LNCaP clone FGC (cell line): ENCODE data around the gene HTR3D.

Experiments
- DNase-seq: peaks from one replicate; pipeline ENCODE4 v3.0.0-alpha.2; 2011; ENCODE audit warnings: low read depth
- H3K4me3 ChIP-seq: 2 replicates; pipeline ENCODE4 v1.5.1; 2011; ENCODE audit warnings: mild to moderate bottlenecking, low read depth, low read length, control low read depth
- CTCF ChIP-seq: IDR thresholded peaks from 2 replicates; pipeline ENCODE4 v1.5.1; 2012; ENCODE audit warnings: mild to moderate bottlenecking; ENCODE audit not compliant: control insufficient read depth, insufficient read depth; ENCODE audit errors: extremely low read depth

The HTR3D gene

GRCh38 chr3:184075901-184076300 is 44.4 kb downstream of the HTR3D start:
- H3K4me3 ChIP-seq: no peak overlapping the region
- TF ChIP-seq CTCF: no peak
- DNase-seq: no peak

- TF ChIP-seq CTCF: no peak
- DNase-seq: no peak
- no peak overlapping the region for H3K4me3 ChIP-seq
These were observed 46.3 kb downstream of the HTR3D start for GRCh38 chr3:184077881-184078280.

- no peak for DNase-seq
- no peak overlapping the region for H3K4me3 ChIP-seq
- TF ChIP-seq CTCF: no peak
These were observed 47.3 kb downstream of the HTR3D start for GRCh38 chr3:184078851-184079250.

- no peak for DNase-seq
- H3K4me3 ChIP-seq: no peak overlapping the region
- TF ChIP-seq CTCF: no peak
These were observed 49.7 kb downstream of the HTR3D start for GRCh38 chr3:184081116-184081830.

- no peak for TF ChIP-seq CTCF
- no peak overlapping the region for H3K4me3 ChIP-seq
- no peak for DNase-seq
These were observed 50.5 kb downstream of the HTR3D start for GRCh38 chr3:184082034-184082433.

- no peak for TF ChIP-seq CTCF
- H3K4me3 ChIP-seq: no peak overlapping the region
- DNase-seq: no peak
These were observed 50.9 kb downstream of the HTR3D start for GRCh38 chr3:184082465-184082864.

GRCh38 chr3:184085389-184085852 is 53.9 kb downstream of the HTR3D start:
- H3K4me3 ChIP-seq: no peak overlapping the region
- no peak for DNase-seq
- TF ChIP-seq CTCF: no peak
